Measurements from ENCODE around the gene SPAG4.
A peak's percentile ranks its signal among the peaks of the same experiment; 100 is the strongest.

GRCh38 chr20:35600993-35601973 lies 14.3 kb upstream of the SPAG4 start:
- TF ChIP-seq POLR2A (IDR thresholded peaks at IDR 0.05) (peak in 1 of 3 donors; percentile 23), CTCF (IDR thresholded peaks at IDR 0.05) (peak; percentile 9 to 64 (median 52))
